ENCODE measurements around the gene CCL13. TPM values are rescaled to one million over a fixed set of nuclear protein-coding genes. Genes with fewer than 3 reads are reported as not detected.

CCL13 gene
- total and polyA plus RNA-seq, 8 donors = 0.65 to 29.5 (median 12.0) TPM; not detected in 4

DNA sequence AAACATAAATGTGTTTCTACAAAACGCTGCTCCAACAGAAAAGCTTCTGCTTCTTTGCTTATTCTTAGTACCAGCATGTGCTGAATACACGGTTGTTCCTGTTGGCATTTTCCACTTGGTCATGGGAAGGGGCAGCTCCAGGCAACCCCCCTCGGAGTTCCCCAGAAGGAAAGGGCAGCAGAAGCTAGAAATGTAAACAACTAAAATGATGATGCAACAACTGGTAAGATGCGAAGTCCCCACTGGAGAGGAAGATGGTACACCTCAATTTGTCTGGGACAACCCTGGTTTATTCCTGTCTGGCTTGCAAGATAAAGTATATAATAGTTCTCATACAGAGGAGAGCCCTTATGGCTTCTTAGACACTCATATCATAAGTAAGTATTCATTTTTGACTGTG is 9.2 kb upstream of the CCL13 start:
- no peak for TF ChIP-seq CTCF (IDR thresholded peaks at IDR 0.05)
- no peak for TF ChIP-seq POLR2A (IDR thresholded peaks at IDR 0.05)
- TF ChIP-seq EP300 (IDR thresholded peaks at IDR 0.05) = no peak
- TF ChIP-seq POLR2AphosphoS5 (IDR thresholded peaks at IDR 0.05) = no peak
- H3K36me3 ChIP-seq = no peaks in the 10 kb centered on the region
- no peaks in the 10 kb centered on the region for H3K27me3 ChIP-seq
- H3K9me3 ChIP-seq = no peaks in the 10 kb centered on the region
- intact Hi-C loops (cut with DNase I; ENCODE audit: low total_unique reads) = no loop called here
- WGBS, 5 donors = 53 to 73% (median 61%) methylated on average over 4 of the region's 4 CpGs
- no peak for DNase-seq
- H3K27ac ChIP-seq = no peak overlapping the region
- H3K4me3 ChIP-seq = no peak overlapping the region
- no peaks in the 10 kb centered on the region for H3K4me1 ChIP-seq

- H3K27me3 ChIP-seq = no peaks in the 10 kb centered on the region
- DNase-seq = no peak
- no peaks in the 10 kb centered on the region for H3K36me3 ChIP-seq
- no peaks in the 10 kb centered on the region for H3K4me1 ChIP-seq
- TF ChIP-seq CTCF (IDR thresholded peaks at IDR 0.05) (no peak), POLR2A (IDR thresholded peaks at IDR 0.05) (no peak), EP300 (IDR thresholded peaks at IDR 0.05) (no peak), POLR2AphosphoS5 (IDR thresholded peaks at IDR 0.05) (no peak)
- 51 to 70% (median 63%) methylated on average over 4 of the region's 4 CpGs for WGBS, 5 donors
- intact Hi-C loops (cut with DNase I; ENCODE audit: low total_unique reads) = no loop called here
- peaks cover 0 to 5% (median 0%) of the 10 kb centered on the region in 4 donors for H3K9me3 ChIP-seq
- no peak overlapping the region for H3K27ac ChIP-seq
- no peak overlapping the region for H3K4me3 ChIP-seq
These were observed 6.5 kb upstream of the CCL13 start for GRCh38 chr17:34349751-34350150.

DNA sequence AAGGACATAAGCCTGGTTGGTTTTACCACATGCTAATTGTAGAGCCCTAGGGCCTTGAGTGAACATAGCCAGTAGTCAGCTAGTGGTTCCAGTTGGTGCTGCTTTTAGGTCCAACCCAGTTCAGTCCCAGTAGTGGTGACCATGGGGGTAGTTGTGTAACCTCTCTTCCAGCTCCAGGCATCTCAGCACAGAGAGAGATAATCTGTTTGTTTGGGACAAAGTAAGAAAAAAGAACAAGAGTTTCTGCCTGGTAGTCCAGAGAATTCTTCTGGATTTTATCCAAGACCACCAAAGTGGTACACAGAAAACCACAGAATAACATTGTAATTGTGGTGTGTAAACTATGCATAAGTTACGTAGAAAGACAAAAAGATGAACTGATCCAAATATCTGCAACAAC is 5.2 kb upstream of the CCL13 start:
- H3K27ac ChIP-seq = peak overlapping the region in 1 of 5 donors; percentile 27
- intact Hi-C loops (cut with DNase I; ENCODE audit: low total_unique reads) = no loop called here
- H3K27me3 ChIP-seq = no peaks in the 10 kb centered on the region
- no peak overlapping the region for H3K4me3 ChIP-seq
- 68 to 83% (median 76%) methylated on average over 1 of the region's 1 CpG for WGBS, 5 donors
- H3K4me1 ChIP-seq = no peaks in the 10 kb centered on the region
- TF ChIP-seq EP300 (IDR thresholded peaks at IDR 0.05) (no peak), CTCF (IDR thresholded peaks at IDR 0.05) (no peak), POLR2A (IDR thresholded peaks at IDR 0.05) (no peak), POLR2AphosphoS5 (IDR thresholded peaks at IDR 0.05) (no peak)
- peaks cover 0 to 5% (median 0%) of the 10 kb centered on the region in 4 donors for H3K9me3 ChIP-seq
- no peaks in the 10 kb centered on the region for H3K36me3 ChIP-seq
- no peak for DNase-seq

DNA sequence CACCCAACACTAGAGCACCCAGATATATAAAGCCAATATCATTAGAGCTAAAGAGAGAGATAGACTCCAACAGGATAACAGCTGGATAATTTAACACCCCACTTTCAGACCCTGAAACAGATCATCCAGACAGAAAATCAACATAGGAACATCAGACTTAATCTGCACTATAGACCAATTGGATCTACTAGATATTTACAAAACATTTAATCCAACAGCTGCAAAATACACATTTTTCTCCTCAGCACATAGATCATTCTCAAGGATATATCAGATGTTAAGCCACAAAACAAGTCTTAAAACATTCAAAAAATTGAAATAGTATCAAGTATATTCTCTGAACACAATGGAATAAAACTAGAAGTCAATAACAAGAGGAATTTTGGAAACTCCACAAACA is 4.1 kb upstream of the CCL13 start:
- DNase-seq = no peak
- H3K9me3 ChIP-seq = peaks cover 0 to 5% (median 0%) of the 10 kb centered on the region in 4 donors
- intact Hi-C loops (cut with DNase I; ENCODE audit: low total_unique reads) = no loop called here
- H3K4me3 ChIP-seq = no peak overlapping the region
- H3K27ac ChIP-seq = no peak overlapping the region
- TF ChIP-seq EP300 (IDR thresholded peaks at IDR 0.05) (no peak), CTCF (IDR thresholded peaks at IDR 0.05) (no peak), POLR2A (IDR thresholded peaks at IDR 0.05) (no peak), POLR2AphosphoS5 (IDR thresholded peaks at IDR 0.05) (no peak)
- H3K4me1 ChIP-seq = no peaks in the 10 kb centered on the region
- H3K36me3 ChIP-seq = no peaks in the 10 kb centered on the region
- H3K27me3 ChIP-seq = no peaks in the 10 kb centered on the region
